A549 (cell line): ENCODE measurements around the gene MYO9A. TPM values are rescaled to one million over a fixed set of nuclear protein-coding genes. Genes with fewer than 3 reads are reported as not detected.
A peak's percentile ranks its signal among the peaks of the same experiment; 100 is the strongest.

Experiments used
- ATAC-seq, 2 experiments: fragments of 200-7000 bp in 1 of 2; fragments of >200 bp in 1 of 2; cut with Nextera tagmentation in 1 of 2; cut with Tn5 transposase in 1 of 2; 3 replicates each; pipeline versions ENCODE4 v1.8.0 to v1.9.1; 2018 to 2020; ENCODE audit warnings: mild to moderate bottlenecking in 1 of 2, moderate library complexity in 1 of 2
- CTCF ChIA-PET: fragments of 300-600 bp; sonication (Branson Sonifier 250); formaldehyde crosslinking; extraction: SDS; loops from one replicate; lab custom pipeline; 2021; ENCODE audit warnings: antibody characterized with exemption, inconsistent platforms; lab: Yijun Ruan, JAX
- POLR2A ChIA-PET: fragments of 350-600 bp; formaldehyde crosslinking; extraction: SDS; loops from one replicate; lab custom pipeline; 2021; ENCODE audit warnings: antibody characterized with exemption, inconsistent platforms; lab: Yijun Ruan, JAX
- DNase-seq, 2 experiments: peaks; one replicate each; pipeline versions ENCODE4 v3.0.0 to v3.0.0-alpha.2; 2011 to 2016; ENCODE audit warnings: low read depth in 1 of 2, low spot score in 1 of 2
- FAIRE-seq: peaks from 2 replicates; lab custom pipeline; 2011; peaks lifted over from hg19 to GRCh38; lab: Jason Lieb, UNC
- H3K27ac ChIP-seq, 2 experiments: fragments of >200 bp; sonication (Bioruptor Twin); formaldehyde crosslinking; 3 replicates each; pipeline ENCODE4 v1.5.1; 2016 to 2017
- H3K4me1 ChIP-seq: fragments of >200 bp; sonication (Bioruptor Twin); formaldehyde crosslinking; 3 replicates; pipeline ENCODE4 v1.6.1; 2016
- H3K4me2 ChIP-seq: fragments of >200 bp; sonication (Bioruptor Twin); formaldehyde crosslinking; 3 replicates; pipeline ENCODE4 v1.6.1; 2016
- H3K4me3 ChIP-seq: fragments of >200 bp; sonication (Bioruptor Twin); formaldehyde crosslinking; 3 replicates; pipeline ENCODE4 v1.5.1; 2016
- H3K9me3 ChIP-seq: fragments of >200 bp; sonication (Bioruptor Twin); formaldehyde crosslinking; 3 replicates; pipeline ENCODE4 v1.6.1; 2016
- BHLHE40 ChIP-seq: IDR thresholded peaks from 2 replicates; pipeline ENCODE4 v1.6.1; 2012; ENCODE audit warnings: low read depth, low read length, inconsistent platforms
- CBX2 ChIP-seq: fragments of 200-600 bp; sonication (generic); IDR thresholded peaks from 2 replicates; pipeline ENCODE4 v1.6.1; 2016; ENCODE audit warnings: low read depth, mild to moderate bottlenecking, borderline replicate concordance
- CEBPB ChIP-seq, 2 experiments: fragments of >200 bp in 1 of 2; sonication (Bioruptor Twin) in 1 of 2; formaldehyde crosslinking in 1 of 2; IDR thresholded peaks; 2 replicates each; pipeline ENCODE4 v1.6.1; 2012 to 2016
- ESRRA ChIP-seq: fragments of 150-350 bp; IDR thresholded peaks from 2 replicates; pipeline ENCODE4 v1.6.1; 2014; ENCODE audit warnings: mild to moderate bottlenecking, low read length, borderline replicate concordance
- FOXS1 ChIP-seq: fragments of 250-450 bp; sonication (Bioruptor Pico); IDR thresholded peaks from 2 replicates; pipeline ENCODE4 v1.5.0; 2020; ENCODE audit warnings: mild to moderate bottlenecking, moderate library complexity
- HDAC2 ChIP-seq: fragments of 200-600 bp; sonication (generic); IDR thresholded peaks from 2 replicates; pipeline ENCODE4 v1.6.1; 2016
- HEYL ChIP-seq: fragments of 250-450 bp; sonication (Bioruptor Pico); IDR thresholded peaks from 2 replicates; pipeline ENCODE4 v1.8.0; 2021; ENCODE audit warnings: mild to moderate bottlenecking, moderate library complexity
- HOXB13 ChIP-seq: fragments of 250-450 bp; sonication (Bioruptor Pico); IDR thresholded peaks from 2 replicates; pipeline ENCODE4 v1.5.0; 2020; ENCODE audit warnings: low read depth, mild to moderate bottlenecking, moderate library complexity
- KDM1A ChIP-seq: fragments of 200-600 bp; sonication (generic); IDR thresholded peaks from 2 replicates; pipeline ENCODE4 v1.6.1; 2016; ENCODE audit warnings: low read depth, mild to moderate bottlenecking
- NPAS2 ChIP-seq: fragments of 250-450 bp; sonication (Bioruptor Pico); IDR thresholded peaks from 2 replicates; pipeline ENCODE4 v1.8.0; 2022; ENCODE audit warnings: mild to moderate bottlenecking, moderate library complexity, borderline replicate concordance
- NR3C1 ChIP-seq: fragments of >200 bp; sonication (Bioruptor Twin); formaldehyde crosslinking; IDR thresholded peaks from 3 replicates; pipeline ENCODE4 v1.6.1; 2017
- PHF8 ChIP-seq: fragments of 200-600 bp; sonication (generic); IDR thresholded peaks from 2 replicates; pipeline ENCODE4 v1.6.1; 2016; ENCODE audit warnings: low read depth, mild to moderate bottlenecking, antibody characterized with exemption, moderate library complexity, borderline replicate concordance
- RAD21 ChIP-seq, 2 experiments: fragments of >200 bp in 1 of 2; sonication (Bioruptor Twin) in 1 of 2; formaldehyde crosslinking in 1 of 2; IDR thresholded peaks in 1 of 2; conservative IDR thresholded peaks in 1 of 2; 2 replicates in 1 of 2; 3 replicates in 1 of 2; pipeline ENCODE4 v1.6.1; 2012 to 2018; ENCODE audit warnings: inconsistent platforms in 1 of 2
- RNF2 ChIP-seq: fragments of 200-600 bp; sonication (generic); IDR thresholded peaks from 2 replicates; pipeline ENCODE4 v1.6.1; 2016; ENCODE audit warnings: low read depth, mild to moderate bottlenecking, antibody characterized with exemption, moderate library complexity, borderline replicate concordance
- SREBF2 ChIP-seq: fragments of 450-650 bp; IDR thresholded peaks from 2 replicates; pipeline ENCODE4 v1.6.1; 2014; ENCODE audit warnings: mild to moderate bottlenecking, moderate library complexity
- ZSCAN20 ChIP-seq: fragments of 250-450 bp; sonication (Bioruptor Pico); IDR thresholded peaks from 2 replicates; pipeline ENCODE4 v1.8.0; 2022; ENCODE audit warnings: mild to moderate bottlenecking, moderate library complexity
- WGBS: methylation state at CpG from one replicate; pipeline ENCODE4 v1.1.6; 2017; ENCODE audit errors: missing lambda C conversion rate; 5-methylcytosine and 5-hydroxymethylcytosine counted together
- polyA plus RNA-seq, 4 experiments: library from polyadenylated mRNA; depleted of rRNA in 3 of 4; stranded (reverse); fragments of >200 nt; fragmentation: RNase III in 1 of 4; extraction: RNeasy Plus Mini Kit Qiagen cat#74134 plus additional on column Dnase treatment in 1 of 4; gene quantifications; 2 replicates in 3 of 4; 3 replicates in 1 of 4; pipeline ENCODE4 v1.2.3, GENCODE V29; 2011 to 2017
- TF ChIP-seq, protein P1 (sequence below): IDR thresholded peaks from 2 replicates; pipeline ENCODE4 v1.6.1; 2012
- TF ChIP-seq, protein P2 (sequence below): IDR thresholded peaks from 2 replicates; pipeline ENCODE4 v1.6.1; 2012
- TF ChIP-seq, protein P3 (sequence below): fragments of 250-450 bp; sonication (Bioruptor Pico); IDR thresholded peaks from 2 replicates; pipeline ENCODE4 v1.5.0; 2020; ENCODE audit warnings: low read depth, mild to moderate bottlenecking, moderate library complexity
- TF ChIP-seq, protein P4 (sequence below): fragments of >200 bp; sonication (Bioruptor Twin); formaldehyde crosslinking; IDR thresholded peaks from 3 replicates; pipeline ENCODE4 v1.6.1; 2016
- TF ChIP-seq, protein P5 (sequence below): IDR thresholded peaks from 2 replicates; pipeline ENCODE4 v1.6.1; 2012; ENCODE audit warnings: low read depth, borderline replicate concordance
- TF ChIP-seq, protein P6 (sequence below): fragments of >200 bp; sonication (Bioruptor Twin); formaldehyde crosslinking; IDR thresholded peaks from 2 replicates; pipeline ENCODE4 v1.6.1; 2016

MYO9A gene
- polyA plus RNA-seq, 2 of the 4 experiments (the other 2 are of a cell fraction): 5.9 to 21.9 TPM

DNA sequence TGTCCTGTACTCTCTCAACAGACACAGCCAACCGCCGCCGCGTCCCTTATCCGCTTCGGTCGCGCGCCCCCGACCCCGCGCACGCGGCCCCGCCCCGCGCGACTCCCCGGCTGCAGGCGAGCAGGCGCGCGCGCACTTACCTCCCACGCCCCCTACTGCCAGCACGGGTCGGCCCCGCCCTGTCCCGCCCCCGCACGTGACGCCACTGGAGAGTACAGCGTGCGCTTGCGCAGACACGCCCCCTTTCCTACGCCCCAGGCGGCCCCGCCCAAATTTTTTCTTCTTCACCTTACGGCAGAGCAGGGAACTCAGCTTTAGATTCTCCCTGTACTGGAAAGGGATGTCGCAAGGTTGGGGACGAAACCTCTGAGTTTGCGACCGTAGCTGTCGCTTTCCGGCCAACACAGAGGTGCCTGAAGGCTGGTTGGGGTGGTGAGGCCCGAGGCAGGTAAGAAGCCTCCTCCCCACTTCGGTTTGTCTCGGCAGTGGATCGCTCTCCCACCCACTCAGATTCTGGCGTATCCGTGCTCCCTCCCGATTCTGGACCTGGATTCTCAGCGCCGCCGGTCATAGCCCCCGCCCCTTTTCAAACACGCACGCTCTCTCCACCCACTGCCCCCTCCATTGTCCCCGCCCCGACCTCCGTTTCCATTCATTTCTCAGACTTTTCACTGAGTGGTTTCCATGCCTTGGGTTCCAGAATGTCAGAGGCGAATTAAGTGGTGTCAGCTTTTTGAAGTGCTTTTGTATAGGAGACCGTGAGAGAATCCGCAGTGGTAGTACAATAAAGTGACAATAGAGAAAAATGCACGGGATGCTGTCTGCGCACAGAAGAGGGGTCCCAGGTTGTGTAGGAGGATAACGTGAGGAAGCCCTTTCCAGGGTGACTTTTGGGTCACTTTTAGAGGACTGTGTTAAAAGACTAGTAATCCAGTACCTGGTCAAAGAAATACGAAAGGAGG, at the start of gene MYO9A, which contains the start of gene SENP8 (continued):
- TF ChIP-seq, protein P1, sequence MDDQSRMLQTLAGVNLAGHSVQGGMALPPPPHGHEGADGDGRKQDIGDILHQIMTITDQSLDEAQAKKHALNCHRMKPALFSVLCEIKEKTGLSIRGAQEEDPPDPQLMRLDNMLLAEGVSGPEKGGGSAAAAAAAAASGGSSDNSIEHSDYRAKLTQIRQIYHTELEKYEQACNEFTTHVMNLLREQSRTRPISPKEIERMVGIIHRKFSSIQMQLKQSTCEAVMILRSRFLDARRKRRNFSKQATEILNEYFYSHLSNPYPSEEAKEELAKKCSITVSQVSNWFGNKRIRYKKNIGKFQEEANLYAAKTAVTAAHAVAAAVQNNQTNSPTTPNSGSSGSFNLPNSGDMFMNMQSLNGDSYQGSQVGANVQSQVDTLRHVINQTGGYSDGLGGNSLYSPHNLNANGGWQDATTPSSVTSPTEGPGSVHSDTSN: 0 out of 2 replicates have a peak, but pooled peaks have one; percentile 18
- TF ChIP-seq, protein P2, sequence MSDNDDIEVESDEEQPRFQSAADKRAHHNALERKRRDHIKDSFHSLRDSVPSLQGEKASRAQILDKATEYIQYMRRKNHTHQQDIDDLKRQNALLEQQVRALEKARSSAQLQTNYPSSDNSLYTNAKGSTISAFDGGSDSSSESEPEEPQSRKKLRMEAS: peak; percentile 46
- peak; percentile 83; the same call in 1 of the 2 replicates for TF ChIP-seq NPAS2 (CRISPR knock-in tag)

DNA sequence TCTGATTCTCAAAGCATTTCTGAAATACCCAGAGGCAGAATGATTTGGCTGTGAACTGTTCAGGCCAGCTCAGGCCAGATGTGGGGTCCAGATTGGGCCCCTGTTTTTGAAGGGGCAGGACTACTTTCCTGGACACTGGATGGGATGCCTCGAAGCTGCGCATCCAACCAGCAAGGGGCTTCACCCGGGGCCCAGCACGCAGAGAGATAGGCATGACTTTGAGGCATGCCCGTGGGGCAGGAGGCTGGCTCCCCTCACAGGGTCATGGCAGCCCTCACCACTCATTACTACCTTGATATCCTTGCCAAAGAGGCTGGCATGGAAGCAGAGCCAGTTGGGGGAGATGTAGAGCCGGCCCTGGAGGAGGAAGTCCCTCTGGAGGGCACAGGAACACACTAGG, 49.5 kb upstream of the MYO9A start:
- DNase-seq: no peak
- Histone ChIP-seq H3K27ac (no peak overlapping the region), H3K9me3 (no peaks in the 10 kb centered on the region), H3K4me3 (no peak overlapping the region), H3K4me2 (no peak overlapping the region), H3K4me1 (peaks cover 6% of the 10 kb centered on the region; the same call in 1 of the 3 replicates)
- no peak for ATAC-seq
- FAIRE-seq: no peak
- ChIA-PET POLR2A (no interaction called here), CTCF (interaction anchor here (0.6 to 4.3 kb wide), 3 partner anchors 11 to 119 kb away, joined by 3 to 44 read pairs (median 6); no protein-coding TSS in a partner anchor)
- 71% methylated on average over 6 of the region's 6 CpGs for WGBS
- TF ChIP-seq, protein P3, sequence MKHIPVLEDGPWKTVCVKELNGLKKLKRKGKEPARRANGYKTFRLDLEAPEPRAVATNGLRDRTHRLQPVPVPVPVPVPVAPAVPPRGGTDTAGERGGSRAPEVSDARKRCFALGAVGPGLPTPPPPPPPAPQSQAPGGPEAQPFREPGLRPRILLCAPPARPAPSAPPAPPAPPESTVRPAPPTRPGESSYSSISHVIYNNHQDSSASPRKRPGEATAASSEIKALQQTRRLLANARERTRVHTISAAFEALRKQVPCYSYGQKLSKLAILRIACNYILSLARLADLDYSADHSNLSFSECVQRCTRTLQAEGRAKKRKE (CRISPR knock-in tag): no peak
- TF ChIP-seq ZSCAN20 (no peak), ESRRA (no peak), NR3C1 (no peak)
- TF ChIP-seq, protein P4, sequence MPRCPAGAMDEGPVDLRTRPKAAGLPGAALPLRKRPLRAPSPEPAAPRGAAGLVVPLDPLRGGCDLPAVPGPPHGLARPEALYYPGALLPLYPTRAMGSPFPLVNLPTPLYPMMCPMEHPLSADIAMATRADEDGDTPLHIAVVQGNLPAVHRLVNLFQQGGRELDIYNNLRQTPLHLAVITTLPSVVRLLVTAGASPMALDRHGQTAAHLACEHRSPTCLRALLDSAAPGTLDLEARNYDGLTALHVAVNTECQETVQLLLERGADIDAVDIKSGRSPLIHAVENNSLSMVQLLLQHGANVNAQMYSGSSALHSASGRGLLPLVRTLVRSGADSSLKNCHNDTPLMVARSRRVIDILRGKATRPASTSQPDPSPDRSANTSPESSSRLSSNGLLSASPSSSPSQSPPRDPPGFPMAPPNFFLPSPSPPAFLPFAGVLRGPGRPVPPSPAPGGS: no peak

DNA sequence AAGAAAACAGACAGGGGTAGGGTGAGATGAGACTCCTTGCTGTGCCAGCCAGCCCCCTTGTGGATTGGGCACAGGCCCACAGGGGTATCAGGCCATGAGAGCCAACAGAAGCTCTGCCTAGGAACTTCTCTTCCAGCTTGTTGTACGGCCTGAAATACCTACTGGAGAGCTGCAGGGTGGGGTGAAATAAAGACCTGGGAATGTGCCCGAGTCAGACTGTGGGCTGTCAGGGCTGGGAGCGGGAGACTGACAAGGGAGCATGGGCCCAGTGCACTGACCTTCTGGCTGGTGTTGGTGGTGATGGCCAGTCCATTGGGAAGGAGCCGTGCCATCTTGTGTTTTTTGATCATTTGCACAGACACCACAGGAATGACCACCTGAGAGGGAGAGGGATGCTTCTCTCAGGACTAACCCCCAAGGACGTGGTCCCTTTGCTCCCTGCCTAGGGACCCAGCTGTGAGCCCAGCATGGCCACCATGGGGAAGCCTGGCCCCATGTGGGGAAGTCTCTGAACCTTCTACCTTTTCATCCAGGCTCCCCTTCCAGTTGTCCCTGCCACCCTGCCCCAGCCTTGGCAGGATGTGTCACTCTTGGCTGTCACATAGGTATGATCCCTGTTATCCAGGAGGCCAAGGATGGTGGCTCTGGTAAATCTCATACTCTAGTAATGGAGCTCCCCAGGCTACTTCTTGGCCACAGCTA, 48.9 kb upstream of the MYO9A start:
- 72% methylated on average over 5 of the region's 5 CpGs for WGBS
- Histone ChIP-seq H3K4me3 (no peak overlapping the region), H3K27ac (no peak overlapping the region), H3K4me2 (no peak overlapping the region), H3K4me1 (peaks cover 6% of the 10 kb centered on the region; the same call in 1 of the 3 replicates), H3K9me3 (no peaks in the 10 kb centered on the region)
- CTCF ChIA-PET: interaction anchor here (0.6 to 4.3 kb wide), 3 partner anchors 11 to 119 kb away, joined by 3 to 44 read pairs (median 6); no protein-coding TSS in a partner anchor
- POLR2A ChIA-PET: no interaction called here
- DNase-seq: no peak
- no peak for TF ChIP-seq SREBF2
- TF ChIP-seq CEBPB (IDR thresholded peaks at IDR 0.05): no peak
- TF ChIP-seq HEYL (CRISPR knock-in tag): no peak
- TF ChIP-seq, protein P5, sequence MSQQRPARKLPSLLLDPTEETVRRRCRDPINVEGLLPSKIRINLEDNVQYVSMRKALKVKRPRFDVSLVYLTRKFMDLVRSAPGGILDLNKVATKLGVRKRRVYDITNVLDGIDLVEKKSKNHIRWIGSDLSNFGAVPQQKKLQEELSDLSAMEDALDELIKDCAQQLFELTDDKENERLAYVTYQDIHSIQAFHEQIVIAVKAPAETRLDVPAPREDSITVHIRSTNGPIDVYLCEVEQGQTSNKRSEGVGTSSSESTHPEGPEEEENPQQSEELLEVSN: no peak
- TF ChIP-seq RAD21 (conservative IDR thresholded peaks at IDR 0.05 in 1 of 2, IDR thresholded peaks at IDR 0.05 in 1 of 2): no peak
- no peak for TF ChIP-seq PHF8
- no peak for TF ChIP-seq HOXB13 (CRISPR knock-in tag)
- TF ChIP-seq ZSCAN20: no peak
- no peak for TF ChIP-seq ESRRA
- TF ChIP-seq KDM1A: no peak
- TF ChIP-seq HDAC2: no peak
- no peak for TF ChIP-seq CBX2
- no peak for TF ChIP-seq BHLHE40
- TF ChIP-seq, protein P6, sequence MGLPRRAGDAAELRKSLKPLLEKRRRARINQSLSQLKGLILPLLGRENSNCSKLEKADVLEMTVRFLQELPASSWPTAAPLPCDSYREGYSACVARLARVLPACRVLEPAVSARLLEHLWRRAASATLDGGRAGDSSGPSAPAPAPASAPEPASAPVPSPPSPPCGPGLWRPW: no peak
- TF ChIP-seq, protein P1: no peak
- no peak for TF ChIP-seq RNF2
- no peak for TF ChIP-seq FOXS1 (CRISPR knock-in tag)
- FAIRE-seq: no peak
- ATAC-seq: no peak
